ENCODE measurements around the gene SECISBP2L. TPM values are rescaled to one million over a fixed set of nuclear protein-coding genes. Genes with fewer than 3 reads are reported as not detected.
"Not testable (repeated sequence)": the region's sequence is repeated elsewhere in the genome, so short reads cannot be mapped to it uniquely, and the experiment has no call there.

Gene SECISBP2L
- total RNA-seq, 1 experiment from 2014 or later, result 24.7 TPM

DNA sequence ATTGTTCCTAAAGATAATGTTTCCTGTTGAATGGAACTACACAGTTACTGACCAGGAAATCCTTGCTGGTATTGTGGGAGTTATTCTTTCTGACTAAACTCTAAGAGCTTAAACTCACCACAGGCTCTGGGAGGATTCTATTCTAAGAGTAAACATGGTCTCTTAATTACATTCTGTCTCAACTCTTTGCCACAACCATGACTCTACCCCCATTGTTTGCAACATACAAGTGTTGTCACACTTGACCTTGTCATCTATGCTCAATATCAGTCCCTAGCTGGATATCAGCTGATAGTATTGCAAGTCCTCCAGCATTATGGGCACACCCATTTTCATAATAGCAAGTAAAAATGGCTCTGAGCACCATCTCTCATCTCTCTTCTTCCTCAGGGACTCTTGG lies 29.6 kb upstream of the SECISBP2L start:
- no peak overlapping the region for H3K4me2 ChIP-seq (ENCODE audit: insufficient read depth, insufficient read length, low read length)
- H3K56ac ChIP-seq (ENCODE audit: insufficient read length, low read depth, low read length), result no peak overlapping the region
- H4K8ac ChIP-seq (replicated peaks; ENCODE audit: insufficient read length, low read depth, low read length), result no peak overlapping the region
- H2BK120ac ChIP-seq (ENCODE audit: low read depth, low read length, poor library complexity, severe bottlenecking), result no peak overlapping the region
- H2BK5ac ChIP-seq (ENCODE audit: insufficient read length, low read length), result no peak overlapping the region
- H3K23me2 ChIP-seq (ENCODE audit: insufficient read length, low read depth, low read length, poor library complexity, severe bottlenecking), result no peaks in the 10 kb centered on the region
- no peak overlapping the region for H3K18ac ChIP-seq (ENCODE audit: insufficient read length, low read depth, low read length)
- H2BK12ac ChIP-seq (ENCODE audit: insufficient read length, low read depth, low read length), result no peak overlapping the region
- H3K14ac ChIP-seq (ENCODE audit: insufficient read depth, low read length), result no peak overlapping the region
- Mint-ChIP-seq H3K36me3 (ENCODE audit: insufficient read depth in 1 of 3, low read depth in 3 of 3) (no peaks in the 10 kb centered on the region), H3K9me3 (no peaks in the 10 kb centered on the region; a peak in 1 of 5 replicates), H3K27me3 (ENCODE audit: low read depth) (peaks cover 11% of the 10 kb centered on the region), H3K4me1 (no peaks in the 10 kb centered on the region), H3K27ac (no peak overlapping the region), H3K4me3 (no peak overlapping the region)
- no peak overlapping the region for H4K91ac ChIP-seq (ENCODE audit: insufficient read length, low read depth, low read length)
- H2AK5ac ChIP-seq (ENCODE audit: insufficient read length, low read length), result no peak overlapping the region
- H3K4ac ChIP-seq (ENCODE audit: low read depth, low read length), result no peak overlapping the region
- no peak overlapping the region for H2BK15ac ChIP-seq (ENCODE audit: low read depth, low read length)
- TF ChIP-seq, protein P1, sequence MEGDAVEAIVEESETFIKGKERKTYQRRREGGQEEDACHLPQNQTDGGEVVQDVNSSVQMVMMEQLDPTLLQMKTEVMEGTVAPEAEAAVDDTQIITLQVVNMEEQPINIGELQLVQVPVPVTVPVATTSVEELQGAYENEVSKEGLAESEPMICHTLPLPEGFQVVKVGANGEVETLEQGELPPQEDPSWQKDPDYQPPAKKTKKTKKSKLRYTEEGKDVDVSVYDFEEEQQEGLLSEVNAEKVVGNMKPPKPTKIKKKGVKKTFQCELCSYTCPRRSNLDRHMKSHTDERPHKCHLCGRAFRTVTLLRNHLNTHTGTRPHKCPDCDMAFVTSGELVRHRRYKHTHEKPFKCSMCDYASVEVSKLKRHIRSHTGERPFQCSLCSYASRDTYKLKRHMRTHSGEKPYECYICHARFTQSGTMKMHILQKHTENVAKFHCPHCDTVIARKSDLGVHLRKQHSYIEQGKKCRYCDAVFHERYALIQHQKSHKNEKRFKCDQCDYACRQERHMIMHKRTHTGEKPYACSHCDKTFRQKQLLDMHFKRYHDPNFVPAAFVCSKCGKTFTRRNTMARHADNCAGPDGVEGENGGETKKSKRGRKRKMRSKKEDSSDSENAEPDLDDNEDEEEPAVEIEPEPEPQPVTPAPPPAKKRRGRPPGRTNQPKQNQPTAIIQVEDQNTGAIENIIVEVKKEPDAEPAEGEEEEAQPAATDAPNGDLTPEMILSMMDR (conservative IDR thresholded peaks at IDR 0.05), result no peak
- H2AFZ ChIP-seq (ENCODE audit: low read length), result no peak overlapping the region
- H3K23ac ChIP-seq (ENCODE audit: insufficient read length, low read depth, low read length), result no peak overlapping the region
- no peaks in the 10 kb centered on the region for H3K27me3 ChIP-seq (ENCODE audit: insufficient read depth, low read length)
- H3K4me1 ChIP-seq (ENCODE audit: insufficient read depth, low read length), result no peaks in the 10 kb centered on the region
- no peaks in the 10 kb centered on the region for H4K20me1 ChIP-seq (ENCODE audit: control insufficient read depth, insufficient read depth, insufficient read length)
- no peaks in the 10 kb centered on the region for H3K79me1 ChIP-seq (ENCODE audit: insufficient read depth, low read depth, low read length, poor library complexity, severe bottlenecking)
- H3K9me3 ChIP-seq (ENCODE audit: control insufficient read depth, low read depth, low read length), result no peaks in the 10 kb centered on the region
- H2BK20ac ChIP-seq (ENCODE audit: low read depth, low read length, poor library complexity, severe bottlenecking), result no peak overlapping the region
- H3K79me2 ChIP-seq (ENCODE audit: insufficient read depth, low read length), result no peaks in the 10 kb centered on the region
- H3T11ph ChIP-seq (ENCODE audit: low read length), result no peak overlapping the region
- no peak overlapping the region for H4K5ac ChIP-seq (ENCODE audit: insufficient read length, low read depth, low read length)
- no peak overlapping the region for H3K27ac ChIP-seq (ENCODE audit: insufficient read length, low read depth, low read length)
- no peak overlapping the region for H3K9ac ChIP-seq (ENCODE audit: extremely low read depth, insufficient read length, low read length)
- no peak for DNase-seq

DNA sequence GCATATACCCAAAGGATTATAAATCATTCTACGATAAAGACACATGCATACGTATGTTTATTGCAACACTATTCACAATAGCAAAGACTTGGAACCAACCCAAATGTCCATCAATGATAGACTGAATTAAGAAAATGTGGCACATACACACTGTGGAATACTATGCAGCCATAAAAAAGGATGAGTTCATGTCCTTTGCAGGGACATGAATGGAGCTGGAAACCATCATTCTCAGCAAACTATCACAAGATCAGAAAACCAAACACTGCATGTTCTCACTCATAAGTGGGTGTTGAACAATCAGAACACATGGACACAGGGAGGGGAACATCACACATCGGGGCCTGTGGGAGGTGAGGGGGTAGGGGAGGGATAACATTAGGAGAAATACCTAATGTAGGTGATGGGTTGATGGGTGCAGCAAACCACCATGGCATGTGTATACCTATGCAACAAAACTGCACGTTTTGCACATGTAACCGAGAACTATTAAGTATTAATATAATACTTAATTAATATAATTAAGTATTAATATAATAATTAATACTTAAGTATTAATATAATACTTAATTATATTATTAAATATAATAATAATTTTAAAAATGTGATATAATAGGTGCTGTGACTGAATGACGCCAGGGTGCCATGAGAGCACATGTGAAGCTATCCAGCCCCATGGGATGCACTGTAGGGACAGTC lies 28.5 kb upstream of the SECISBP2L start:
- not testable (repeated sequence) for H3K9me3 ChIP-seq (ENCODE audit: control insufficient read depth, low read depth, low read length); H3K79me2 ChIP-seq (ENCODE audit: insufficient read depth, low read length); H2BK12ac ChIP-seq (ENCODE audit: insufficient read length, low read depth, low read length); H3K56ac ChIP-seq (ENCODE audit: insufficient read length, low read depth, low read length); H3K14ac ChIP-seq (ENCODE audit: insufficient read depth, low read length); H3T11ph ChIP-seq (ENCODE audit: low read length); H4K20me1 ChIP-seq (ENCODE audit: control insufficient read depth, insufficient read depth, insufficient read length); H2BK20ac ChIP-seq (ENCODE audit: low read depth, low read length, poor library complexity, severe bottlenecking); H3K79me1 ChIP-seq (ENCODE audit: insufficient read depth, low read depth, low read length, poor library complexity, severe bottlenecking); H2BK120ac ChIP-seq (ENCODE audit: low read depth, low read length, poor library complexity, severe bottlenecking); H3K23ac ChIP-seq (ENCODE audit: insufficient read length, low read depth, low read length); H4K8ac ChIP-seq (replicated peaks; ENCODE audit: insufficient read length, low read depth, low read length); H3K4ac ChIP-seq (ENCODE audit: low read depth, low read length); H3K9me3 Mint-ChIP-seq; H4K5ac ChIP-seq (ENCODE audit: insufficient read length, low read depth, low read length); H3K4me1 ChIP-seq (ENCODE audit: insufficient read depth, low read length); DNase-seq; H2BK15ac ChIP-seq (ENCODE audit: low read depth, low read length); H3K4me1 Mint-ChIP-seq; H4K91ac ChIP-seq (ENCODE audit: insufficient read length, low read depth, low read length); H3K27ac Mint-ChIP-seq; H2BK5ac ChIP-seq (ENCODE audit: insufficient read length, low read length); H2AK5ac ChIP-seq (ENCODE audit: insufficient read length, low read length); H3K18ac ChIP-seq (ENCODE audit: insufficient read length, low read depth, low read length); H2AFZ ChIP-seq (ENCODE audit: low read length); H3K9ac ChIP-seq (ENCODE audit: extremely low read depth, insufficient read length, low read length); H3K23me2 ChIP-seq (ENCODE audit: insufficient read length, low read depth, low read length, poor library complexity, severe bottlenecking); H3K36me3 Mint-ChIP-seq (ENCODE audit: insufficient read depth in 1 of 3, low read depth in 3 of 3); H3K27ac ChIP-seq (ENCODE audit: insufficient read length, low read depth, low read length); H3K27me3 ChIP-seq (ENCODE audit: insufficient read depth, low read length); H3K4me3 Mint-ChIP-seq; H3K4me2 ChIP-seq (ENCODE audit: insufficient read depth, insufficient read length, low read length)
- H3K27me3 Mint-ChIP-seq (ENCODE audit: low read depth), result peaks cover 11% of the 10 kb centered on the region
- no CpG with 5 or more reads among the region's 6 CpGs for WGBS (ENCODE audit: extremely low coverage, insufficient read length, low lambda C conversion rate)

Measured in H9 (cell line).